ENCODE results near the gene SEC22B.
"Not testable (repeated sequence)": the region's sequence is repeated elsewhere in the genome, so short reads cannot be mapped to it uniquely, and the experiment has no call there.

Gene SEC22B

GRCh38 chr1:120112212-120112611 is 64.1 kb downstream of the SEC22B start:
- not testable (repeated sequence) for DNase-seq

GRCh38 chr1:120111771-120112170 is 64.5 kb downstream of the SEC22B start:
- not testable (repeated sequence) for DNase-seq

- not testable (repeated sequence) for DNase-seq
These were observed 65.3 kb downstream of the SEC22B start for GRCh38 chr1:120111008-120111407.

- not testable (repeated sequence) for DNase-seq
These were observed 66.7 kb downstream of the SEC22B start for GRCh38 chr1:120109656-120110055.

GRCh38 chr1:120109180-120109579 is 67.1 kb downstream of the SEC22B start:
- DNase-seq: not testable (repeated sequence)

GRCh38 chr1:120105288-120105687 is 71.0 kb downstream of the SEC22B start:
- DNase-seq: not testable (repeated sequence)

- DNase-seq: not testable (repeated sequence)
These were observed 72.6 kb downstream of the SEC22B start for GRCh38 chr1:120103768-120104167.

- not testable (repeated sequence) for DNase-seq
These were observed 74.7 kb downstream of the SEC22B start for GRCh38 chr1:120101593-120101992.
